NCI-H748 (cell line): ENCODE data around the gene RFX3.
A peak's percentile ranks its signal among the peaks of the same experiment; 100 is the strongest.

Experiments used
- DNase-seq: peaks from one replicate; lab custom pipeline; 2025; ENCODE audit not compliant: unreplicated experiment; lab: John Stamatoyannopoulos, UW

Gene RFX3

GRCh38 chr9:3436629-3437420 lies 89.0 kb downstream of the RFX3 start:
- peak; percentile 32 for DNase-seq

DNA sequence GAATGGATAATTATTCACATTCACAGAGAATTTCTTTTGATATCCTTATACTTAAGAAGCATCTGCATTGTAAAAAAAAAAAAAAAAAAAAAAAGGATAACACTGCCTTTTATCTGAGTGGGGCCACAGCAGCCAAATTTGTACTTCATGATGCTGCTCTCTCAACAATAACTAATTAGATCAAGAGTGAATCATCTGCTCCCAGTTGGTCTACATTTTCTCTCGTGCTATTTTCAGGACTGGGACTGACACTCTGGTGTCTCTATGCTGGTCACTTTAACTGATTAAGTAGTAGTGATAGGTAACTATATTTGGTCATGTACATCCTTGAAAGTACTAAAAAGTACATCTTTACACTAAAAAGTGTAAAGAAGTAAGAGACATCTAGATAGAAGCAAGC lies 90.1 kb downstream of the RFX3 start:
- no peak for DNase-seq

- no peak for DNase-seq
These were observed 91.2 kb downstream of the RFX3 start for GRCh38 chr9:3434594-3434993.

DNA sequence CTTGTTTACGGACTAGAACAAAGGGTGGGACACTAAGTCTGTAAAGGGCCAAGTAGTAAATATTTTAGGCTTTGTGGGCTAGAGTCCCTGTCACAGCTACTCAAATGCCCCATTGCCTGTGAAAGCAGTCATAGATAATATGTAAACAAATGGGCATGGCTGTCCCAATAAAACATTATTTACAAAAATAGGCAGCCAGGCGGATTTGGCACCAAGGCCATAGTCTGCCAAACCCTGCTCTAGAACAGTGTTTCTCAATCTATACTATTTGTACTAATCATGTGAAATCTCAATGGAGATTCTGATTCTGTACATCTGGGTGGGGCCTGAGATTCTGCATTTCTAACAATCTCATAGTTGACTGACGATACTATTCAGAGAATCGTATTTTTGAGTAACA lies 92.0 kb downstream of the RFX3 start:
- DNase-seq: no peak

GRCh38 chr9:3433066-3433465 lies 92.7 kb downstream of the RFX3 start:
- DNase-seq: no peak

DNA sequence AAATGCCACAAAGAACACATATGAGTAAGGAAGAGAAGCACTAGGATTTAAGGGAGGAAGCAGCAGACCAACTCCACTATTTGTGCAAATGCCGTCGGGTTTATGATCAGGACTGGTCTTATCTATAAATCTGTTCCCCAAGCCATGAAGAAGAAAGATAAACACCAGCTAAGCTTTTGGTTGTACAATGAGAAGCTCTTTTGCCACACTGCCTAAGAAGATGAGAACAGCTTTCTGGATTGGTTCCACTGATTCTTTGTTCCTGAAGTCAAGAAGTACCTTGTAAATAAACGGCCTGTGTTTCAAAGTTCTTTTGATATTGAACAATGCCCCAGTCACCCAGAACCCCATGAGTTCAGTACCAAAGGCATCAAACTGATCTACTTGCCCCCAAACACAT lies 93.9 kb downstream of the RFX3 start:
- DNase-seq: no peak

GRCh38 chr9:3419893-3420292 lies 105.9 kb downstream of the RFX3 start:
- no peak for DNase-seq

DNA sequence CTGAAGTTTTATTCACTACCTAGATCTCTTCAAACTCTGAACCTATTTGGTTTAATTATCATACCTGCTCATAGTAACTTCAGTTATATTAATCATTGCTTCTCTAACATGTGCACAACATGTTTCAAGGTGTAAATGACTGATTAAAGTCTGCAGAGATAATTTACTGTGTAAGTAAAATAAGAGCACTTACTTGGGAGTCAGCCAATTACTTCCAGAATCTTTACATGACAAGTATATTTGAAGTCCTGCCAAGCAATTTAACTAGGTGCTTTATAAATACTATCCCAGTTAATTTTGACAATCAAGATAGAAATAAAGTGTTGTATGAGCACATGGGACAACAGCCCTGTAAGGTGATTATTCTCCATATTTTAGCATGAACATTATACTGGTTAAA lies 109.9 kb downstream of the RFX3 start:
- no peak for DNase-seq

- no peak for DNase-seq
These were observed 111.8 kb downstream of the RFX3 start for GRCh38 chr9:3413984-3414383.

GRCh38 chr9:3410461-3410860 lies 115.3 kb downstream of the RFX3 start:
- DNase-seq: no peak

- no peak for DNase-seq
These were observed 116.3 kb downstream of the RFX3 start for GRCh38 chr9:3409453-3409852.

DNA sequence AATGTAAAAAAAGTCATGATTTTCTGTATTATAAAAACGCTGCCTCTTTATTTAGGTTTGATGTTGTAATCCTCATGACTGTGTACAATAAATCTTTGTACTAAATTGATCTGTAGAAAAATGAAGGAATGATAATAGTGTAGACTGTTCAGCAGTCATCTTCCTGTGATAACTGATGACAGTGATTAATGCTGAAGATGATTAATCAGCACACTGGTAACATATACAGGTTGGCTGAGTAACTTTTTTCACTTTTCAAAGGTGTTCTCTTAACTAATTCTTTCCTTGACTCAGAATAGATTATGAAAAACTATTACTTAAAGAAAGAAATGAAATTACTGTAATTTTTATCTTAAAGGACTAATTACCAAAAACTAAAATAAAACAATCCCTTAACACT lies 122.5 kb downstream of the RFX3 start:
- peak; percentile 33 for DNase-seq

- DNase-seq: peak; percentile 99
These were observed 124.4 kb downstream of the RFX3 start for GRCh38 chr9:3401221-3401954.

DNA sequence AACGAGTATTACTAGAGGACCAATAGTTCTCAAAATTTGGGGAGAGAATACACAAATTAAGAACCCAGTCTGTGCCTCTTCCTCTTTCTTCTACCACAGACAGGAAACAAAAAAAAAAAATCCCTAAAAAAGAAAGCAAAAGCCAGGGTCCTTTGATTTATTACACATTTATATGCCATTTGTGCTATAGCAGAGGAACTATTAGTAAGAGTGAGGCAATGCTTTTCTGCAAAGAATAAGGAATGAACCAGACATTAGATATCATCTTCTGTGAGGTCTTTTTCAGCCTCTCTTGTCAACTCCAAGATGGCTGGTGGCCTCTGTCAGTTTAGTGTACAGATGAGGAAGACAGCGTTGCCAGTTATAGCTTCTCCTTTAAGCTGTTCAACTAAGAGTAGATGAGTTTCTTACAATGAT lies 127.6 kb downstream of the RFX3 start:
- no peak for DNase-seq

GRCh38 chr9:3397766-3398165 lies 128.0 kb downstream of the RFX3 start:
- DNase-seq: no peak

GRCh38 chr9:3391414-3391813 lies 134.4 kb downstream of the RFX3 start:
- DNase-seq: no peak

DNA sequence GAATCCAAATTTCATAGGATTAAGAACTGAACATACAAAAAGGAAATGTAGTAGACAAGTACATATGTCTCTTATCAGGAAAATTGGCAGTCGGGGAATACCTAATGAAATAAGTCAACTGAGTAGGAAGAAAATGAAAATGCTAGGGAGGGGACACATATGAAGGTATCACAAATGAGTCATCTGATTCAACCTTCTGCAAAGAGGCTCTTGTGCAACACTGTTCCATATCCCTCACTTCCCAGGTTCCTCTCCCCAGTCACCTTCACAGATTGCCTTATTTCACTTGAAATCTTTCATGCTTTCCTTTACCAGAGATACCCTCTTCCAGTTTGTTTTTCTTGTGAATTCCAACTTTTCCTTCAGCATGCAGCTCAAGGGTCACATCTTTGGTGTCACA lies 139.0 kb downstream of the RFX3 start:
- no peak for DNase-seq

DNA sequence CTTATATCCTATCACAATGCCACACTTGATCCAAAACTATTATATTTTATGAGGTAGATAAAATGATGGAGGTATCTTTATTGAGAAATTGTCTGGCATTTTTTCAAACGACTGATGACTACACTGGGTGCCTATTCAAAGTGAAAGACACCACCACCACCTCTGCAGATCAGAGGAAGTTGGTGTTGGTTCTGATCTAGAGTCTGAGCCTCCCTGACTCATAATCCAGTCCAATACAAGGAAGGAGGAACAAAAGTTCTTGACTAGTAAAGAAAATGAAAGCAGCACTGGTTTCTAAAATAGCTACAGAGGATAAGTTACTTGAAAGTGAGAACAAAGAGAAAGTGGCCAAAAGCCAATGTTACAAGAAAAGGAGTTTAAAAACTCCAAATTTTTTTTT lies 139.9 kb downstream of the RFX3 start:
- no peak for DNase-seq

DNA sequence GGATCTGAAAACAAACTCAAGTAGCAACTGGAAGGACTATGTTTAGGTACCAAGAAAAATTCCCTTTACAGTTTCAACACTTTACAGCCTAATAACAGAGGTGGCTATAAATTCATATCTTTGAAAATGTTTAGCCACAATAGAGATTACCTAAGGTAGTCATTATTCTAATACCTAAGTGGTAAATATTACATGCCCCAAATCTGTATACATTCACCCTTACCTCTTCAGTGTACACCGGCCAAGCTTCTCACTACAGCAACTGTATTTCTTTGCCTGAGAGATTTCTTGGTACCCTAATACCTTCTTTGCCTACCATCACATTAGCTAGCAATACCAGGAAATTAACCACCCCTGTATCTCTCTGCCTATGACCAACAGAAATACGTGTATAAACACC lies 154.0 kb downstream of the RFX3 start:
- DNase-seq: no peak

DNA sequence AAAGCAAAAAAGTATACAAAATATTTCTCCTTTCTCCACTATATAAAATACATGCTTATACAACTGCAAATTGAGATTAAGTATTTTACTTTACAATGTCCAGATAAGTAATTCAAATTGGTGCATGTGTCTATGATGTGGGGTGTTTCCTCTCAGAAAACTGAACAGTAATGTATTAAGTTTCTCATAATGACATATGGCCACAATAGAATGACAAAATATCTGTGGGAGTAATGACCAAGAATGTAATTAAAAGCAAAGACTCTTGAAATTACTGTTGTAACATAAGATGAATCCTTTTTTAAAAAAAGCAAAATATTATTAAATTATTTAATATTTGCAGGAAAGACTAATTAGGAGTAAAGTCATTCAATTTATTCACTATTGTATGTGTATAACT lies 155.1 kb downstream of the RFX3 start:
- no peak for DNase-seq

DNA sequence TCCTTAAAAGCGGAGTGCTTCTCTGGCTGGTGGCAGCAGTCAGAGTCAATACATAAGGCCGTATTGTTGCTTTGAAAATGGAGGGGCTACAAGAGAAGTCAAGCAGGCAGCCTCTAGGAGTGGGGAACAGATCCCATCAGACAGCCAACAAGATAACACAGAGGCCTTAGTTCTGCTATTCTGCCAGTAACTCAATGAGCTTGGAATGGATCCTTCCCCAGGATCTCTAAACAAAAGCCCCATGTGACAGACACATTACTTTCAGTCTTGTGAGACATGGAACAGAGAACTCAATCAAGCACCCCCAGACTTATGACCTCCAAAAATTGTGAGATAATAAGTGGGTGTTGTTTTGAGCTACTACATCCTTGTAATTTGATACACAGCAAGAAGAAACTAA lies 158.6 kb downstream of the RFX3 start:
- DNase-seq: no peak

DNA sequence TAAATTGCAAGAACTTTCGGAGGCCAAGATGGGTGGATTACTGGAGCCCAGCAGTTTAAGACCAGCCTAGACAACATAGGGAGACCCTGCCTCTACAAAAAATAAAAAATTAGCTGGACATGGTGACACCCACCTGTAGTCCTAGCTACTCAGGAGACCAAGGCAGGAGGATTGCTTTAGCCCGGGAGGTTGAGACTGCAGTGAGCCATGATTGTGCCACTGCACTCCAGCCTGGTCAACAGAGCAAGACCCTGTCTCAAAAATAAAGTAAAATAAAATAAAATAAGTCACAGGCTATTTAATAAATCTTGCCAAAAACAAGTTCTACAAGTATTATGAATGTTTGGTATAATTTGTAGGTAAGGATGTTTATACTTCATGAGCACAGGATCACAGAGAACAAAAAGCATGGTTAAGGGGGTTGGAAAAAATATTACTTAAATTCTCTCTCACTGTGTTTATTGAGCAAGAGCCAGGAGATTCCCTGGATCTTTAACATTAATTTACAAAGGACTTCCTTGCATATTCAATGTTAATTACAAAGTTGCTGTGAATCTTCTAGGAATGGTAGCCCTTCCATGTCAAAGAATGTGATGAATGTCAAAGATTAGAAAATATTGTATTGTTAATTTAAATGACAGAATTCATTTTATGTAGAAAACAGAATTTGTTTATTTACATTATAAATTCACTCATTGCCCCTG lies 164.0 kb downstream of the RFX3 start:
- DNase-seq: no peak
